HG02610 (cell line): Measurements from ENCODE around the gene TCF7L1.
"Not testable (repeated sequence)": the region's sequence is repeated elsewhere in the genome, so short reads cannot be mapped to it uniquely, and the experiment has no call there.

Source experiments
- ATAC-seq: cut with Tn5 transposase; IDR thresholded peaks from one replicate; pipeline ENCODE4 v1.9.1; 2021; ENCODE audit warnings: mild to moderate bottlenecking, moderate library complexity; ENCODE audit not compliant: unreplicated experiment

TCF7L1 gene

GRCh38 chr2:85312404-85312803, 179.2 kb downstream of the TCF7L1 start:
- ATAC-seq: no peak

- no peak for ATAC-seq
These were observed 181.7 kb downstream of the TCF7L1 start for GRCh38 chr2:85314884-85315242.

GRCh38 chr2:85315921-85316320, 182.7 kb downstream of the TCF7L1 start:
- not testable (repeated sequence) for ATAC-seq

GRCh38 chr2:85318222-85319074, 185.3 kb downstream of the TCF7L1 start:
- peak; percentile 77 for ATAC-seq

- ATAC-seq: no peak
These were observed 186.6 kb downstream of the TCF7L1 start for GRCh38 chr2:85319796-85320195.

GRCh38 chr2:85323351-85323987, 190.3 kb downstream of the TCF7L1 start:
- ATAC-seq: no peak

- ATAC-seq: not testable (repeated sequence)
These were observed 190.8 kb downstream of the TCF7L1 start for GRCh38 chr2:85323988-85324367.

- no peak for ATAC-seq
These were observed 191.7 kb downstream of the TCF7L1 start for GRCh38 chr2:85324639-85325465.

GRCh38 chr2:85325466-85325811, 192.2 kb downstream of the TCF7L1 start:
- ATAC-seq: no peak

- peak; percentile 39 for ATAC-seq
These were observed 193.4 kb downstream of the TCF7L1 start for GRCh38 chr2:85326406-85327159.

GRCh38 chr2:85327160-85327821, 194.1 kb downstream of the TCF7L1 start:
- ATAC-seq: no peak

- peak; percentile 84 for ATAC-seq
These were observed 194.8 kb downstream of the TCF7L1 start, which contains the start of gene TGOLN2 for GRCh38 chr2:85327822-85328617. Gene TGOLN2, minus strand, starts transcription at chr2:85327989. Its CDS starts 27 bp downstream, at chr2:85327962.

GRCh38 chr2:85329181-85329651, 196.0 kb downstream of the TCF7L1 start:
- ATAC-seq: no peak

- not testable (repeated sequence) for ATAC-seq
These were observed 196.5 kb downstream of the TCF7L1 start for GRCh38 chr2:85329701-85330100.

GRCh38 chr2:85330839-85331636, 197.8 kb downstream of the TCF7L1 start:
- no peak for ATAC-seq

- ATAC-seq: not testable (repeated sequence)
These were observed 200.7 kb downstream of the TCF7L1 start for GRCh38 chr2:85333877-85334276.

GRCh38 chr2:85334928-85335327, 201.7 kb downstream of the TCF7L1 start:
- ATAC-seq: no peak
